NCI-H2196 (cell line): ENCODE data around the gene HDAC4.

Experiments used
- DNase-seq: peaks from one replicate; lab custom pipeline; 2025; ENCODE audit not compliant: unreplicated experiment; lab: John Stamatoyannopoulos, UW

Gene HDAC4

DNA sequence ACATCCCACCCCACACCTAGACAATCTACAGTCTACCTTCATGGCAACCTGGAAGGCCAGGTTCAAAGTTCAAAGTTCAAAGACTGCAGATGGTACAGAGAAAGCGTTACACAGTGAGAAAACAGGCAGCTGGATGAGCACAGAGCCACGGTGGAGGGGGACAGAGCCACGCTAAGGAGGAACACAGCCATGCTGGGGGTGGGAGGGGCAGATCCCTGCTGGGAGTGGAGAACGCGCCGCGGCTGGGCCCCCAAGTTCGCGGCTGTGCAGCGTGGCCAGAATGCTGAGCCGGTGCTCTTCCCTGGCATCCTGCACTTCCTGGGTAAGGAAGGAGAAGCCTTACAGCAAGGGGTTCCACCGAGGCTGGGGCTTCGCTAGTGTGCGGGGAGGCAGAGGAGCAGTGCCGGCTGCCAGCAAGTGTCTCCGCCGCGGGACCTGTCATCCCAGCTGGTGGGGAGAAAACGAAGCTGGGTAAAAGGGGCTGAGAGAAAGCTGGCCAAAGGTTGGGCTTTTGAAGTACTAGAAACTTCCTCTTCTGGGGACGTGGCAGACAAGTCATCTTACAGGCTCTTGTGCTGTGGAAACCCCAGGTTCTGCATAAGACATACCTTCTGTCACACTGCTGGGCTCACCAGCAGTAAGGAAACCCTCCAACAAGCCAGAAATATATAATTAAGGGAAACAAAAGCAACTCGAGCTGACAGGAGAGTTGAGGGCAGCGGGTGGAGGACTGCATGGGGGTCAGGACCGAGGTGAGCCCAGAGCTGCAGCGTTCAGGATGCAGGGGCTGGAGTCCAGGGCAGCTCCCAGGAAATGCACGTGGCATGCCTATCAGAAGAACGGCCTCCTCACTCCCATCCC is 115.5 kb downstream of the HDAC4 start:
- no peak for DNase-seq

- no peak for DNase-seq
Measured at GRCh38 chr2:239283961-239284795, 116.6 kb downstream of the HDAC4 start.

GRCh38 chr2:239283288-239283945 is 117.4 kb downstream of the HDAC4 start:
- DNase-seq: no peak

- no peak for DNase-seq
Measured at GRCh38 chr2:239282448-239283287, 118.2 kb downstream of the HDAC4 start.

DNA sequence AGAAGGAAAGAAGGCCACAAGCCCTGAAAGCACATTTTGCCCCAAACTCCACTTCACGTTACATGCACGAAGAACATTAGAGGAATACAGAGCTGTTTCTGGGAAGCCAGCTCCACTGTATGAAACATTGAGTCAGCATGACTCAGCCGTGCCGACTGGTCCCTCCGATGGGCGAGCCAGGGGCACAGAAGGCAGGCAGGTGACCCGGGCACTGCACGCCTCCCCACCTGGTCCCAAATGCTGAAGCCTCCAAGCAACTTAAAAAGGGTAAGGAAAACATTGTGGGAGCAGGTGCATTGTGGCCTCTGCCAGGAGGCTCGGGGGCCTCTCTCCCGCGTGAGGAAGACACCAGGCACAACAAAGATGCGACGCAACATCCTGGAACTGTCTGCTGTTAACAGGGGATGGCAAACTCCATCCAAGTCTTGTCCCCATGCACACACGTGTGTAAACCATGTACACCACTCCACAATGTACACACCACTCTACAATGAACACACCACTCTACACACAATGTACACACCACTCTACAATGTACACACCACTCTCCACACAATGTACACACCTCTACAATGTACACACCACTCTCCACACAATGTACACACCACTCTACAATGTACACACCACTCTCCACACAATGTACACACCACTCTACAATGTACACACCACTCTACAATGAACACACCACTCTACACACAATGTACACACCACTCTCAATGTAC is 120.4 kb downstream of the HDAC4 start:
- peak; percentile 13 for DNase-seq

DNA sequence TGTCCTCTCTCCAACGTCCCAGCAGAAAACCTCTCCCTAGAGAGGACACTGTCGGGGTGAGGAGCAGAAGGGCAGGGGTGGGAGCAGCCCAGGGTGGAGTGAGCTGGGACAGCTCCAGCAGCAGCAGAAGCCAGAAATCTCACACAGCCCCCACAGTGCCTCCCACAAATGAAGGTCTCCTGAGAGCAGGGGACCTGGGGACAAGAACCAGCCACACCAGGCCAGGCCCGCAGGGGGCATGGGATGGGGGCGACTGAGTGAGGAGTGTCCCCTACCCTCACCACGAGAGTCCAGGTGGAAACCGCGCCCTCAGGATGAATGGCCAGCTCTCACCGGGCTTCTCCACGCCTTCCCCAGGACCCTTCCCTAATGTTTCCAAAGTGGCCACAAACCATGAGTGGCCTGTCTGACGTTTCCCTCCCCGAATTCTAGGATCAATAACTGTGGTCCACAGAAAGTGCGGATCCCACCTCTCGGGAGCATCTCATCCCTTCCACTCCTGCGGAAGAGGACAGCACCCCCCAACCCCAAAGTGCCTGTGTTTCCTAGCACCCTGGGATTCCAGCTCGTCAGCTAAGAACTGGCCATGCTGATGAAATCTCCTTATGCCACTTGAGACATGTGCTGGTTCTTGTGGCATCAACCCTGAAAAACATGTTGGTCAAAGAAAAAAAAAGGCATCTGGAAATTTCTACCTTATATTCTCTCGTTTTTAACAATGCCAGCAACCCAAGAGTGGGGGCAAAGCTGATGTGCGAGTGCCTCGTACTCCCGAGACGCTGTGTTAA is 121.1 kb downstream of the HDAC4 start:
- no peak for DNase-seq

DNA sequence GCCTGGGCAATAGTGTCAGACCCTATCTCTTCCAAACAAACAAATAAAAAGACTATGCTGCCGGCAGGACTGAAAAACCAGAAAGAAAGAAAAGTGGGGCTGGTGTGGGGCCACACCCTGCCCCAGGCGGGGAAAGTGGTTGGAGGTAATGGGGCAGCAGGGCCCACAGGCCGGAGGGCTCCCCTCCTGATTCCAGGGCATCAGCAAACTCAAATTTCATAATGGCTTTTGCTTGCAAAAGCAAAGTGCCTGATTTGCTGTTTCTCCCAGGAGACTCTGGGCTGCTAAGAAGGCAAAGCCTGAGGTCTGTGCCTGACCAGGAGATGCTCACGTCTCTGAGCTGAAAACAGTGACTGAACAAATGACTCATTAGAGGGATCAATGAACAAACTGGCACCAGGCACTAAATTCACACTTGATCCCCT is 121.9 kb downstream of the HDAC4 start:
- no peak for DNase-seq

DNA sequence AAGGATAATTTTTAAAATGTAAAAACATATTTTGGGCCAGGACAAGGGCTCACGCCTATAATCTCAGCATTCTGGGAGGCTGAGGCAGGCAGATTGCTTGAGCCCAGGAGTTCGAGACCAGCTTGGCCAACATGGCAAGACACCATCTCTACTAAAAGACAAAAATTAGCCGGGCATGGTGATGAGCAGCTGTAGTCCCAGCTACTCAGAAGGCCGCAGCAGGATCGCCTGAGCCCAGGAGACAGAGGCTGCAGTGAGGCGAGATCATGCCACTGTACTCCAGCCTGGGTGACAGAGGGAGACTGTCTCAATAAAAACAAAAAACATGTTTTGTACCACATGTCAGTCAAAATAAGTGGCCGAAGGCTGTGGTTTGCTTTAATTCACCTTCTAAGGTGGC is 122.5 kb downstream of the HDAC4 start:
- no peak for DNase-seq

DNA sequence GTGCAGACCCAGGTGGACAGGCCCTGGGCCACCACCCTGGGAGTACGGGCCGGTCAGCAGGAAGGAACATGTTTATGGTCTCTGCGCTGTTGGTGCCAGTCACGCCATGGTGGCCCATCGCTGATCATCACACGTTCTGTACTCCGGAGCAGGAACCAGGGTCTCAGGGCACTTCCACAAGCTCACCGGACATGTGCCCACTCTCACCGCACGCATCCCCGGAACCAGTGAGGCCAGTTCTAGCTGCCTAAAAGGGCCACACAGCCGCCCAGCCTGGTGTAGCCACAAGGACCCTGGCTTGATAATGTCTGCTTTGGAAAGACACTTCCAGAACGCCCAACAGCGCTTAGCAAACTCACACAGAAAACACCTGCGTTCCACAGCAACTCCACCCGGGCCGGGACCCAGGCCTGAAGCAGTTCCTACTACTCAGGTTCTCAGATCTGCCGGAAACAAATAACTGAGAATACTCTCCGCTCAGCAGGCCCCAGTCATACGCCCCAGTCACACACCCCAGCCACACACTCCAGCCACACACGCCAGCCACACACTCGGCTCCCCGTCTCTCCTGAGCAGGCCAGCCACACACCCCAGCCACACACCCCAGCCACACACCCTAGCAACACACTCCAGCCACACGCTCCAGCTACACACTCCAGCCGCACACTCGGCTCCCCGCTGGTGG is 123.3 kb downstream of the HDAC4 start:
- no peak for DNase-seq

DNA sequence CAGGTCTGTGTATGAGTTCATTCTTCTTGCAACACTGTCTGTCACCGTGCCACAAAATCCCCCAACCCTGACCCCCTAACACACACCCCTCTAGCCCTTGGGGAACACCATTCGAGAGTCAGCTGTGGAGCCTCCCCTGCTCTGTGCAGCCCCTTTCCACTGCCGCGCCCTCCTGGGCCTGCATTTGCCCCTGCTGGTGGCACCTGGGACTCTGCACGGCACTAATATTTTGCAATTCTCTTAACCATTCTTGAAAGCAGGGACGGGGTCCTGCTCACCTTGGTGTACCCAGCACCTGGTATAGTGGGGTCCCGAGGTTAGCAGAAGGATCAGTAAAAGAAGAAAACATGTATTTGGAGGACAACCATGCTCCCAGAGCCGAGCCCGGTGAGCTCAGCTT is 124.0 kb downstream of the HDAC4 start:
- no peak for DNase-seq

DNA sequence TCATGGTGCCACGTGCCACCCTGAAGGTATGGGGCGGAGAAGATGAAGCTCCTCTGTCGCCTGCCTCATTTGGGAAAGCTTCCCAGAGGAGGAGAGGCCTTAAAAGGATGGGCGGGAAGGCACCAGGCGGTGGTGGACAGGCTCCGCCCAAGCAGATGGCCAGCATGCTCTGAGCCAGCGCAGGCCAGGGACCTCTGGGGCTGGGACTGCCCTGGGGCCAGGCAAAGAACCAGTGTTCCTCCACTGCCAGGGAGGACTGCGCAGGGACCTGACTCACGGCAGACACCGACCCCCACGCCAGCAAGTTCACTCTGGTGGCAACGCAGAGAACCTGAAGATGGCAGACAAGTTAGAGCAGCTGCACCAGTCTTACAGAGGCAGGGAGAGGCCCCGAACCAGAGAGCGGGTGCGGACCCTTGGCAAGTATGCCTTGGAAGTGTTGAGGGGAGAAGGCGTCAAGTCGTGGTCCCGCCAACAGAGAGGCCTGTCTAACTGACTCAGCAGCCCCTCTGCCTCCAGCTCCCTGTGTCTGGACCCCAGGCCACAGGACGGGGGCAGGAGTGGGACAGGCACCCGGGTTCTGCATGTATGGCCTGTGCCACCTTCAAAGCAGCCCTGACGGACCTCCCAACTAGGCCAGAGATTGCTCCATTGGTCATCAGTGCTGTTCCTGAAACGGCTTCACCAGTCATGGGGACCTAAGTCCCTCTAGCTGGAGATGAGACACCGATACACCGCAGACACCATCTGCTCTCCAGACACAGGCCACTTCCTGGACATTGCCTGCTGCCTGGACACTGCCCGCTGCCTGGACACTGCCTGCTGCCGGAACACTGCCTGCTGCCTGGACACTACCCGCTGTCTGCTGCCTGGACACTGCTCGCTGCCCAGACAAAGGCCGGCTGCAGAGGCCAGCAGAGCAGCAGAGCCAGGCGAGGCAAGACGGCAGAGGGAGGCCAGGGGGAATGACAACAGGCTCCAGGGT is 124.7 kb downstream of the HDAC4 start:
- peak; percentile 24 for DNase-seq

GRCh38 chr2:239275044-239275685 is 125.7 kb downstream of the HDAC4 start:
- no peak for DNase-seq

DNA sequence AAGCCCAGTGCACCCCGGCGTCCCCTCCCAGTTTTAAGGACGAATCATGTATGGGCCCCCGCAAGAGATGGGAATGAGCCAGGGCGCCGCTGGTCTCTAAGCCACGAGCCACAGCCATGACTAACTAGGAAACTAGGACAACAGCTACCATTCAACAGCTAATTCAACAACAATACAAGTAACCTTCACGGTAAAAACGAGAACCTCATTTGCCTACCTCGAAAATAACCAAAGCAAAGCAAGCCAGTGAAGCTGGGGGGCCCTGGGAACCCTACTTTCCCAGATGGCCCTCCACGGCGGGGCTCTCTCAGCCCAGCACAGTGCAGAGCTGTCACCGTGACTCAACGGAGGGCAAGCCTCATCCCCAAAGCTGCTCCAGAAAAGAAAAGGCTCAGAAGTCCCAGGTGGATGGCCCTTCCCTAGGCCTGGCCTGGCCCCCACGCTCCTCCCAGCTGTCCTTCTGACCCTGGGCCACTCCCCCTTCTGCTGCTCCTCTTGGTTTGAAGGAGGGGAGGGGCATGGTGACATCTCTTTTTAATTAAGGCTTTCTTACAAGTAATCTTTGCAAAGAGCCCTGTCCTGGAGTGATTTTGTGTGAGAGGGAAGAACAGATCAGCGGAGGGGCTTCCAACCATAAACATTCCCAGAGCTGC is 126.3 kb downstream of the HDAC4 start:
- DNase-seq: no peak

DNA sequence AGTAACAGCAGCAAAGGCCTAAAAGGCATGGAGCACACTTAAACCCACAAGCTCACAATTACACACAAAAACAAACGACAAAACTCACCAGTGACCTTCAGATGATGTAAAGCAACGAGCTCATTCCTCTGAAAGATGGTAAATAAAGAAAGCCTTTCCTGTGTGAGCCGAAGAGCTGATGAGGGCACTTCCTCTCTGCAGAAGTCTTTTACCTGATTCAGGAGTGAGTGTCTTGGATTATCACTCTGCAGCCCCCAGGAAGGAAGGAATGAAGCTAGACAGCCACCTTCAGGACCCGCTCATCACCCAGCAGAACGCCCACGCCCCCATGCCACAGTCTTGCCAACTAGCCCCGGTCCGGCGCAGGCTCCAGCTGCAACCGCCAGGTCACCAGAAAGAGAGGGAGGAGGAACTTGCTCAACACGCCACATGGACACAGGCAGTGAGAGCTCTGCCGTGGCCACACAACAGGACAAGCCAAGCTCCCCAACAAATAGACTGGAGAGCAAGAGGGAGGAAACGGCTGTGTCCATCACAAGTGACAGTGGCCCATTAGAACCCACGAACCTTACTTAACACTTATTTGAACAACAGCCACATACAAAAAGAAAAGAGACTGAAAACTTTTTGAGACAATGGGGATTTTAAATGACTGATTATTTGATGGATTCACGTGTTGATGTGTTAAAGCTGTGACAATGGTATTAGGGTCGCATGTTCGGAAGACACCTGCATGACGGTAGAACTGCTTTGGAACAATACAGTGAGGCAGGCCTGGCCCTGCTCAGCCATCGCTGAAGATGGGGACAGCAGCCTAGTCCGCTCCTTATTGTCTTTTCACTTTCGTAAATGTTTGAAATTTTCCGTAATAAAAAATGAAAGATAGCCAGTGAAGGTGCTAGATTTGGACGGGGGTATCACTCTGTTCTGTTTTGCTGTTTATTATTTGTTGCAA is 127.3 kb downstream of the HDAC4 start:
- no peak for DNase-seq

- DNase-seq: no peak
Measured at GRCh38 chr2:239272626-239273025, 128.2 kb downstream of the HDAC4 start.
